Measurements from ENCODE around the gene PARM1.

DNA sequence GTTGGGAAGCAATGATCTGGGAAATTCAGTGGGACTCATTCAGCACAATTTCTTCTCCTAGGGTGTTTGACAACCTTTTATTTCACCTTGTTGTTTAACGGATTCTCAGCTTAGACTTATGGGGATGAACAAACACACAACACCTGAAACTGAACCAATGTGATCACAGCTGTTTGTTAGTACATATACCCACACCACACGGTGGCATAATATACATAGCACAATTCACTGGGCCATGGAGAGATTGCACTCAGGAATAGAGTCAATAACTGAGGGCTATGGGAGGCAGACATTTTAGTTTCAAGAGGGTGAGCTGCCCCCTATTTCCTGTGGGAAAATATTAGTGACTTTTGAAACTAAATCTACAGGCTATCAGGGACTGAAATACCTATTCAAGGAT is 148.0 kb downstream of the PARM1 start:
- TF ChIP-seq ZBTB7A (IDR thresholded peaks at IDR 0.05; ENCODE audit: low read depth) (no peak), RAD21 (IDR thresholded peaks at IDR 0.05; ENCODE audit: low read depth) (no peak), CEBPB (IDR thresholded peaks at IDR 0.05) (no peak), FOXM1 (IDR thresholded peaks at IDR 0.05; ENCODE audit: borderline replicate concordance, low read depth) (no peak), EP300 (IDR thresholded peaks at IDR 0.05; ENCODE audit: borderline replicate concordance) (no peak), TAF1 (IDR thresholded peaks at IDR 0.05; ENCODE audit: low read depth) (no peak), YY1 (IDR thresholded peaks at IDR 0.05; ENCODE audit: low read depth) (no peak), CREB1 (IDR thresholded peaks at IDR 0.05; ENCODE audit: low read depth) (no peak), EGR1 (IDR thresholded peaks at IDR 0.05) (no peak)
- TF ChIP-seq, protein P1, sequence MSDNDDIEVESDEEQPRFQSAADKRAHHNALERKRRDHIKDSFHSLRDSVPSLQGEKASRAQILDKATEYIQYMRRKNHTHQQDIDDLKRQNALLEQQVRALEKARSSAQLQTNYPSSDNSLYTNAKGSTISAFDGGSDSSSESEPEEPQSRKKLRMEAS (IDR thresholded peaks at IDR 0.05) = no peak
